GM19035 (cell line): ENCODE measurements around the gene PCDHGB6.
"Not testable (repeated sequence)": the region's sequence is repeated elsewhere in the genome, so short reads cannot be mapped to it uniquely, and the experiment has no call there.

Experiments
- ATAC-seq: cut with Tn5 transposase; IDR thresholded peaks from one replicate; pipeline ENCODE4 v1.9.1; 2021; ENCODE audit not compliant: unreplicated experiment

The PCDHGB6 gene

GRCh38 chr5:141388661-141389060, 19.2 kb upstream of the PCDHGB6 start:
- ATAC-seq = no peak

- no peak for ATAC-seq
Observed at GRCh38 chr5:141389153-141390042, 18.4 kb upstream of the PCDHGB6 start.

GRCh38 chr5:141392429-141393198, 15.2 kb upstream of the PCDHGB6 start, which contains the start of gene PCDHGA8:
TSS of gene PCDHGA8 (plus strand) at chr5:141392633. CDS start at chr5:141392814, 181 bp downstream.
- no peak for ATAC-seq

- ATAC-seq = no peak
Observed at GRCh38 chr5:141393267-141393666, 14.6 kb upstream of the PCDHGB6 start.

- ATAC-seq = not testable (repeated sequence)
Observed at GRCh38 chr5:141394401-141395187, 13.2 kb upstream of the PCDHGB6 start.

GRCh38 chr5:141397756-141398551, 9.9 kb upstream of the PCDHGB6 start, which contains the start of gene PCDHGB5:
TSS of gene PCDHGB5 (plus strand) at chr5:141397947. CDS start at chr5:141398128, 181 bp downstream.
- ATAC-seq = peak; percentile 97

- no peak for ATAC-seq
Observed at GRCh38 chr5:141398608-141399007, 9.2 kb upstream of the PCDHGB6 start.

- no peak for ATAC-seq
Observed at GRCh38 chr5:141399555-141400258, 8.1 kb upstream of the PCDHGB6 start.

- ATAC-seq = no peak
Observed at GRCh38 chr5:141402553-141403243, 5.1 kb upstream of the PCDHGB6 start, which contains the start of gene PCDHGA9. TSS of gene PCDHGA9 (plus strand) at chr5:141402778. CDS start at chr5:141402953, 175 bp downstream.

GRCh38 chr5:141403387-141403786, 4.4 kb upstream of the PCDHGB6 start:
- ATAC-seq = no peak

- ATAC-seq = no peak
Observed at GRCh38 chr5:141409598-141410306, 1.9 kb downstream of the PCDHGB6 start.

- no peak for ATAC-seq
Observed at GRCh38 chr5:141411575-141411974, 3.8 kb downstream of the PCDHGB6 start.

GRCh38 chr5:141412854-141413539, 5.2 kb downstream of the PCDHGB6 start, which contains the start of gene PCDHGA10:
TSS of gene PCDHGA10 (plus strand) at chr5:141412987. CDS start at chr5:141413176, 189 bp downstream.
- ATAC-seq = peak; percentile 77

GRCh38 chr5:141413540-141414069, 5.8 kb downstream of the PCDHGB6 start:
- ATAC-seq = no peak

GRCh38 chr5:141414548-141415274, 6.9 kb downstream of the PCDHGB6 start:
- not testable (repeated sequence) for ATAC-seq

GRCh38 chr5:141415275-141415618, 7.4 kb downstream of the PCDHGB6 start:
- ATAC-seq = not testable (repeated sequence)
